Nephron progenitor cell (in vitro differentiated cells): Measurements from ENCODE around the gene PRKCA.

ENCODE experiments used
- DNase-seq: peaks from one replicate; pipeline ENCODE4 v3.0.0; 2021
- H3K27ac Mint-ChIP-seq: 2 replicates; pipeline ENCODE4 v1.8.0; 2021; ENCODE audit warnings: mild to moderate bottlenecking, moderate library complexity, mixed read lengths
- H3K27me3 Mint-ChIP-seq: 2 replicates; pipeline ENCODE4 v1.8.0; 2021; ENCODE audit warnings: mild to moderate bottlenecking, low read depth, mixed read lengths; ENCODE audit not compliant: poor library complexity
- H3K36me3 Mint-ChIP-seq: 2 replicates; pipeline ENCODE4 v1.8.0; 2021; ENCODE audit warnings: low read depth, mixed read lengths
- H3K4me1 Mint-ChIP-seq: 2 replicates; pipeline ENCODE4 v1.8.0; 2021; ENCODE audit warnings: mixed read lengths
- H3K4me3 Mint-ChIP-seq: 2 replicates; pipeline ENCODE4 v1.8.0; 2021; ENCODE audit warnings: mild to moderate bottlenecking, moderate library complexity, mixed read lengths
- H3K9me3 Mint-ChIP-seq: 2 replicates; pipeline ENCODE4 v1.8.0; 2021; ENCODE audit warnings: mild to moderate bottlenecking, moderate library complexity, mixed read lengths
- TF ChIP-seq, protein P1 (sequence below): fragments of 200-600 bp; sonication (generic); IDR thresholded peaks from 2 replicates; pipeline ENCODE4 v1.5.0; 2021; ENCODE audit warnings: antibody characterized with exemption

PRKCA gene

DNA sequence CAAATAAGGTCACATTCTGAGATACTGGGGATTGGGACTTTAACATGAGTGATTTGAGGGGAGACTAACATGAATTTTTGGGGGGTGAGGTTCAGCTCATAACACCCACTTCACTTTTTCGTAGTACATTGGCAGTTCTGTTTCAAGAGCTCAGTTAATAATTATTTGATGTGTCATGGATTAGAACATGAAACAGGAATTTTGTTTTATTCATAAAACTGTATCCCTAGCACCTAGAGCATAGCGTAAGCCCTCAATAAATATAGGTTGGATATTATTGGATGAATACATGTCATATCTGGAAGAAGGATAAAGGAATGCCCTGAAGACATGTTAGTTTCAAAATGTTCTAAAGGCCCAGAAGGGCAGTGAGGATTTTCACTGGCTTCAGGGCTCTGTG is 119.8 kb downstream of the PRKCA start:
- Mint-ChIP-seq H3K27me3 (peaks cover 2% of the 10 kb centered on the region), H3K4me3 (no peak overlapping the region), H3K4me1 (peaks cover 5% of the 10 kb centered on the region), H3K27ac (no peak overlapping the region), H3K9me3 (peaks cover 6% of the 10 kb centered on the region), H3K36me3 (peaks cover 5% of the 10 kb centered on the region)
- TF ChIP-seq, protein P1, sequence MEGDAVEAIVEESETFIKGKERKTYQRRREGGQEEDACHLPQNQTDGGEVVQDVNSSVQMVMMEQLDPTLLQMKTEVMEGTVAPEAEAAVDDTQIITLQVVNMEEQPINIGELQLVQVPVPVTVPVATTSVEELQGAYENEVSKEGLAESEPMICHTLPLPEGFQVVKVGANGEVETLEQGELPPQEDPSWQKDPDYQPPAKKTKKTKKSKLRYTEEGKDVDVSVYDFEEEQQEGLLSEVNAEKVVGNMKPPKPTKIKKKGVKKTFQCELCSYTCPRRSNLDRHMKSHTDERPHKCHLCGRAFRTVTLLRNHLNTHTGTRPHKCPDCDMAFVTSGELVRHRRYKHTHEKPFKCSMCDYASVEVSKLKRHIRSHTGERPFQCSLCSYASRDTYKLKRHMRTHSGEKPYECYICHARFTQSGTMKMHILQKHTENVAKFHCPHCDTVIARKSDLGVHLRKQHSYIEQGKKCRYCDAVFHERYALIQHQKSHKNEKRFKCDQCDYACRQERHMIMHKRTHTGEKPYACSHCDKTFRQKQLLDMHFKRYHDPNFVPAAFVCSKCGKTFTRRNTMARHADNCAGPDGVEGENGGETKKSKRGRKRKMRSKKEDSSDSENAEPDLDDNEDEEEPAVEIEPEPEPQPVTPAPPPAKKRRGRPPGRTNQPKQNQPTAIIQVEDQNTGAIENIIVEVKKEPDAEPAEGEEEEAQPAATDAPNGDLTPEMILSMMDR = no peak
- DNase-seq = no peak

DNA sequence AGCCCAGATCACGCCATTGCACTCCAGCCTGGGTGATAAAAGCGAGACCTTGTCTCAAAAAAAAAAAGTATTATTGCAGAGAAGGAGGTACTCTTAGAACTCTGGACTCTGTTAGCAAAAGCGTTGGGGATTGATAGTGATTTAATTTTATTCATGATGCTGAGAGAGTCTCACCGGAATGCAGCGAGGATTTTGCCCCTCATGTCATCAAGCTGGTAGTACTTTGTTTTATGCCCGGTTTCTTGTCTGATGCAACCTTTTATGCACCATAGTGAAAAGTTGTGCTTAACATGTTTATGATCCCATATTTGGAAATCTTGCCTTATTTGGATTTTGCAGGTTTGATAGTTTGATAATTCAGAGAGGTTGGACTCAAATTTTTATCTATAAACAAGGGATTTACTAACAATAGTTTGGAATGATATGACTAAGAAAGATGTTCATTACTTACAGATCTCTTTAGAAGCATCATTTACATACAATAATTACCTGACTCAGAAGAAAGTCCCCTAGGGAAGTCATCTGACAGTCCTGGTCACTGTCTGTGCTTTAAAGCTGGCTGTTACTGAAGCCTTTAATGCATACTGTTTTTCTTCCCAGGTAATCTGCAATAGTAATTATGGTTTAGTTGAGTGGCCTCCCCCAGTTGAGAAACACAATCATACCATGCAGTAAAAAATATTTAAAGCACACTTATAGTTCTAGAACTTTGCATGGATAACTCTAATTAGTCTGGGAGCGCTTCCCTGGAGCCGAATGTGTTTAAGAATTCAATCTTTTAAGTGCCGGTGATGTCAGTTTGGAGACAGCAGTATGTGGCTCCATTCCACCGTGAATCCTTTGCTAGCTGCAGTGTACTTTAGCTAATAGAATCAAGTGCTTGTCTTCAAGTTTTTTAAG is 120.9 kb downstream of the PRKCA start:
- TF ChIP-seq, protein P1 = no peak
- H3K27ac Mint-ChIP-seq = no peak overlapping the region
- peaks cover 6% of the 10 kb centered on the region for H3K9me3 Mint-ChIP-seq
- H3K36me3 Mint-ChIP-seq = peaks cover 5% of the 10 kb centered on the region
- DNase-seq = no peak
- peaks cover 2% of the 10 kb centered on the region for H3K27me3 Mint-ChIP-seq
- no peak overlapping the region for H3K4me3 Mint-ChIP-seq
- H3K4me1 Mint-ChIP-seq = peaks cover 5% of the 10 kb centered on the region

DNA sequence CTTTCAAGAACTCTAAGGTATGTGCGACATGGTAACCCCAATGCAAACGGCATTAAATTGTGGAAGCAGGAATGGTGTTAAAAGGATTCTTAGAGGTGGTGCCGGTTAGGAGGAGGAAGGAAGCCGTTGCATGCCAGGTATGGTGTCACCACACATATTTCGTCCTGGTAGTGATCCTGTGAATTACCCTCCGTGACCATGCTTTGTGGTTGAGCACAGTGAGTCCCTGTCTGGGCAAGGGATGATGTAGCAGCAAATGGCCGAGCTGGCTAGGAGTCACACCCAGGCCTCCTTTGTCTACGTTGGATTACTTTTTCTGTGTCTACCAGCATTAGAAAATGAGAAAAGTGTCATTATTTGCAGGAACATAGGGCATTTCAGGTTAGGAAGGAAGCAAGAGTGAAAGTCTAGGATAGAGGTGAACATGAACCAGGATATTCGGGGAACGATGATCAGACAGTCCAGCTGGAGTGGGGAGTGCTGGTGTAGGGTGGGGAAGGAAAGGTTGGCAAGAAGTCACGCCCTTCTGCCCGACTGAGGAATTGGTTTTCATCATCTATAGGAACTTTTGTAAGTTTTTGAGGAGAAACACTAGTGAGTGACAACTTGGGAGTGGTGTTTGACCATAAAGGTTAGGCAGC is 123.5 kb downstream of the PRKCA start:
- H3K36me3 Mint-ChIP-seq = peaks cover 5% of the 10 kb centered on the region
- peaks cover 5% of the 10 kb centered on the region for H3K4me1 Mint-ChIP-seq
- peaks cover 6% of the 10 kb centered on the region for H3K9me3 Mint-ChIP-seq
- no peak for DNase-seq
- peak overlapping the region; percentile 21 for H3K27ac Mint-ChIP-seq
- TF ChIP-seq, protein P1 = no peak
- no peak overlapping the region for H3K4me3 Mint-ChIP-seq
- peaks cover 2% of the 10 kb centered on the region for H3K27me3 Mint-ChIP-seq

GRCh38 chr17:66426397-66427033 is 124.1 kb downstream of the PRKCA start:
- Mint-ChIP-seq H3K27ac (no peak overlapping the region), H3K36me3 (peaks cover 5% of the 10 kb centered on the region), H3K9me3 (peaks cover 6% of the 10 kb centered on the region), H3K4me3 (no peak overlapping the region), H3K27me3 (peaks cover 4% of the 10 kb centered on the region), H3K4me1 (peaks cover 9% of the 10 kb centered on the region)
- no peak for DNase-seq
- TF ChIP-seq, protein P1 = no peak

DNA sequence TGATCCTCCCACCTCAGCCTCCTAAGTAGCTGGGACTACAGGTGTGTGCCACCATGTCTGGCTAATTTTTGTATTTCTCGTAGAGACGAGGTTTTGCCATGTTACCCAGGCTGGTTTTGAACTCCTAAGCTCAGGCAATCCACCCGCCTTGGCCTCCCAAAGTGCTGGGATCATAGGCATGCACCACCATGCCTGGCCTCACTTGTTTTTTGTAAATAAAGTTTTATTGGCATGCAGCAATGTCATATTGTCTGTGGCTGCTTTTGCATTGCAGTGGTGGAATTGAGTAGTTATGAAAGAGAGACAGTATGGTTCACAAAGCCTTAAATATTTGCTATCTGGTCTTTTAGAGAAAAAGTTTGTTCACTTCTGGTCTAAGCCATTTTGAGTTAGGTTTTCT is 124.7 kb downstream of the PRKCA start:
- DNase-seq = no peak
- Mint-ChIP-seq H3K27ac (no peak overlapping the region), H3K27me3 (peaks cover 6% of the 10 kb centered on the region), H3K4me1 (peaks cover 15% of the 10 kb centered on the region), H3K36me3 (peaks cover 5% of the 10 kb centered on the region), H3K4me3 (no peak overlapping the region), H3K9me3 (peaks cover 6% of the 10 kb centered on the region)
- TF ChIP-seq, protein P1 = no peak
